GM23338 (cell line): Measurements from ENCODE around the gene GK.

Experiments
- EZH2phosphoT487 ChIP-seq: fragments of 200-600 bp; sonication (generic); IDR thresholded peaks from one replicate; pipeline ENCODE4 v1.8.1; 2018; ENCODE audit warnings: antibody characterized with exemption; ENCODE audit not compliant: unreplicated experiment
- POLR2AphosphoS5 ChIP-seq: IDR thresholded peaks from 2 replicates; pipeline ENCODE4 v1.6.1; 2016; ENCODE audit warnings: antibody characterized with exemption, low read depth
- ZNF114 ChIP-seq: fragments of 250-450 bp; sonication (Bioruptor Pico); IDR thresholded peaks from 2 replicates; pipeline ENCODE4 v1.5.0; 2020; ENCODE audit warnings: mild to moderate bottlenecking, moderate library complexity
- TF ChIP-seq, protein P1 (sequence below), 2 experiments: fragments of 200-600 bp in 1 of 2; sonication (generic) in 1 of 2; conservative IDR thresholded peaks; 2 replicates each; pipeline versions ENCODE4 v1.5.1 to v1.6.1; 2016 to 2017; ENCODE audit warnings: antibody characterized with exemption in 2 of 2, low read depth in 2 of 2, mild to moderate bottlenecking in 2 of 2, moderate library complexity in 1 of 2

DNA sequence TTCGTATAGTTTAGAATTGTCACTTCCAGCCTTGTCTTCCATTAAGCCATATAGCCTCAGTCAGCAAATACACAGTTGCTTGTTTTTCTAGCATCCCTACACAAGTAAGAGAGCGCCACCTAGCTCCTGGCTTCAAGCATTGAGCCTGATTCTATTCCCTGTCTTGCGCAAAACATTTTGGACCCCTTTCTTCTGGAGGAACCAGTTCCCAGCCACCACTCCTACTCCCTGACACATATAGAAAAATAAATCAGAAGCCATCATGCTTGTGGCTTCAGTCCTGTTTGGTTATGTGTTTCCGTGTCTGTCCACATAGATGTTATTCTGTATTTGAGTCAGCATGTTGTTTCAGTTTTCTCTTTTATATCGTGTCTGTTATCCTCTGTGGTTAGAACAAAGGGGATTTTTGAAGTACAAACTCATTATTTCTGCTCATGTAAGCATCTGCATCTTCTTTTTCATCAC is 59.9 kb downstream of the GK start:
- TF ChIP-seq POLR2AphosphoS5 (no peak), ZNF114 (no peak), EZH2phosphoT487 (no peak)
- TF ChIP-seq, protein P1, sequence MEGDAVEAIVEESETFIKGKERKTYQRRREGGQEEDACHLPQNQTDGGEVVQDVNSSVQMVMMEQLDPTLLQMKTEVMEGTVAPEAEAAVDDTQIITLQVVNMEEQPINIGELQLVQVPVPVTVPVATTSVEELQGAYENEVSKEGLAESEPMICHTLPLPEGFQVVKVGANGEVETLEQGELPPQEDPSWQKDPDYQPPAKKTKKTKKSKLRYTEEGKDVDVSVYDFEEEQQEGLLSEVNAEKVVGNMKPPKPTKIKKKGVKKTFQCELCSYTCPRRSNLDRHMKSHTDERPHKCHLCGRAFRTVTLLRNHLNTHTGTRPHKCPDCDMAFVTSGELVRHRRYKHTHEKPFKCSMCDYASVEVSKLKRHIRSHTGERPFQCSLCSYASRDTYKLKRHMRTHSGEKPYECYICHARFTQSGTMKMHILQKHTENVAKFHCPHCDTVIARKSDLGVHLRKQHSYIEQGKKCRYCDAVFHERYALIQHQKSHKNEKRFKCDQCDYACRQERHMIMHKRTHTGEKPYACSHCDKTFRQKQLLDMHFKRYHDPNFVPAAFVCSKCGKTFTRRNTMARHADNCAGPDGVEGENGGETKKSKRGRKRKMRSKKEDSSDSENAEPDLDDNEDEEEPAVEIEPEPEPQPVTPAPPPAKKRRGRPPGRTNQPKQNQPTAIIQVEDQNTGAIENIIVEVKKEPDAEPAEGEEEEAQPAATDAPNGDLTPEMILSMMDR (conservative IDR thresholded peaks at IDR 0.05; ENCODE audit: low read depth in 2 of 2), result peak; percentile 69 to 80
